ENCODE measurements around the gene IFT43. TPM values are rescaled to one million over a fixed set of nuclear protein-coding genes. Genes with fewer than 3 reads are reported as not detected.

The IFT43 gene
- total RNA-seq, 1 donor from 2014 or later: 30.4 TPM

DNA sequence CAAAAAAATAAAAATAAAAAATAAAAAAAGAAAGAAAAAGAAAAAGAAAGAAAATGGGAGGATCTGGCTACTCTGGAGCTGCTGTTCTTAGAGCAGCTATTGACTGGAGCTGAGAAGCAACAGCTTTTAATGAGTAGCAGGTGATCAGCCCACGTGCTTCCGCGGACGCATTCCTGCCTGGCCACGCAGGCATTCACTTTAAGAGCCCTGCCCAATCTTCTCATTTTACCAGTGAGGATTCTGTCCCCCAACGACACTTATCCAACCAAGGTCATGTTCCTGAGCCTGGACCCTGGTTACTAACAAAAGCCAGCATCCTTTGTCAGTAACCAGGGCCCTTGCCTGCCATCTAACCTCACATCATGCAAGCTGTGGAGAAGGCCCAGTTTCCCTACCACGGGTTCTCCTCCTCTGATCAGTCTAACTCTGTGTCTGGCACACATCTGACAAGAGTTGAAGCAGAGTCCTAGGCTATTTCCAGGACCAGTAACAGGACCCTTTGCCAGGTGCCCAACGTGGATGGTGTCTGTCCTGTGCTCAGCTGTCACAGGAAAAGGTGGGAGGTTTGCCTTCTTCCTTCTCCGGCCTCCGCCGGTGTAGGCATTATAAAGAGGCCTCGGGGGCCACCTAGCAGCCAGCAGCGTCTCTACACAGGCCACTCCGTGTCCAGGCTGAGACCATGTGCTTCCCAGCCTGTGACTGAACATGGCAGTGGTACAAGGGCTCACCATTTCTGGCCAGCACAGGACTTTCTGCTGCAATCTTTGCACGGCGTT lies 105.2 kb downstream of the IFT43 start:
- intact Hi-C loops (cut with DNase I): no loop called here
- ATAC-seq (peak; percentile 94), DNase-seq (ENCODE audit: missing footprints) (no peak)

DNA sequence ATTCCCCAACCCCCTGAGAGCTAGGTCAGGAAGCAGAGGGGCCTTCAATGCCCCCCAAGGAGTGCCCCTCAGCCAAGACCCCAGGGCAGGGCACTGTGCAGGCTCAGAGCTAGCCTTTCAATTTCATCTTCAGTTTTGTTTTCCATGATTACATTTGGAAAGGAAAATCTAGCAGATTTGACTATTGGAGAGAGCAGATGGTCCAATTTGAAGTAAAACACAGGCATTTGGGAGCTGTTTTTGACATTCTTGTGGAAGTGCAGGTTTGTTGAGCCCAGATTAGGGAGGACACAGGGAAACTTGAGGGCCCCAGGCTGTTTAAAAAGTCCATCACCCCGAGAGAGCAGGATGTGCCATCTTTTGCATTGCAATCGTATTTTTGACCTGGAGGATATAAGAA lies 107.5 kb downstream of the IFT43 start:
- DNase-seq (ENCODE audit: missing footprints): no peak
- intact Hi-C loops (cut with DNase I): no loop called here
- ATAC-seq: no peak

DNA sequence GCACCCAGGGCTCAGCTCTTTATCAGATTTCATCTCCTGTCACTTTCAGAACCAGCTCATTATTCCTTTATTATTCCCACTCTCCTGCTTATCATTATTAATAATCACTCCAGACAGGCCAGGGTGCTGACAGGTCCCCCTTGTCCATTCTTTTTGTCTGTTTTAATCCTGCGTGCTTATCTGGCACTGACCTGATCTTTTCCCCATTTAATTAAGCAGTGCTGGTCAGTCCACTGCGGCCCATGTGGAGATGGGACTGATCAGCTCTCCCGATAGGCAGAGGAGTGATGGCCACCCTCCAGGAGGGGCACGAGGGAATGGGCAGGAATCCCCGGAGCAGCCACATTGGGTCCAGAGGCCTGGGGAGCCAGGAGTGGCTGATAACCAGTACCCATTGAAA lies 110.7 kb downstream of the IFT43 start:
- DNase-seq (ENCODE audit: missing footprints) (no peak), ATAC-seq (no peak)

DNA sequence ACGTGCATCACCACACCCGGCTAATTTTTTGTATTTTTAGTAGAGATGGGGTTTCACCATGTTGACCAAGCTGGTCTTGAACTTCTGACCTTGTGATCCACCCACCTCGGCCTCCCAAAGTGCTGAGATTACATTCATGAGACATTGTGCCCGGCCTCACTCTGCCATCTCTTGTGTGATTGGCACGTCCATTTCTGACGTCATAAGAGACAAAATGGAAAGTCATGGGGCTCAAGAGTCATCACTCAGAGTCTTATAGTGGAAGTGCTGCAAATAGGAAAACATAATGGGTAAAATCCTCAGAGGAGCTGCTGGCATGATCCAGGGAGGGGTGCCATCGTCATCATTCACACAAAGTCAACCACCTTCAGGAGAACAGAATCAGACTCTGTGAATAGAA lies 112.0 kb downstream of the IFT43 start:
- no peak for ATAC-seq
- DNase-seq (ENCODE audit: missing footprints): no peak
- intact Hi-C loops (cut with DNase I): no loop called here

More for the DNA sequence above, 110.7 kb downstream of the IFT43 start:
- intact Hi-C loops (cut with DNase I): no loop called here

DNA sequence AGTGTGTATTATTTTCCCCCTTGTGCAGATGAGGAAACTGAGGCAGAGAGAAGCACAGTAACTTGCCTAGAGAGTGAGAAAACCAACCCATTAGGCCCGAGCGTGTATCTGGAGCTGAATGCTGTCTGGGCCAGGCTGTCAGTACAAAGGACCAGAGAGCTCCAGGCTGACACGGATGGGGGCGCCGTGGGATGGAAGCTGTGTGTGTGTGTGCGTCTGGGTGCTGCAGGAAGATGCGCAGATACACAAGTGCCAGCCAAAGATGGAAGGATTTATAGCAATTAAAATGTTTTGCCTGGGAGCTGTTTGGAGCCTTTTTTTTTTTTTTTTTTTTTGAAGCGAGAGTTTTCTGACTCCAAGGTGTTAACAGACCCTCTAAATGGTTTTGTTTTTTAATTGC lies 112.5 kb downstream of the IFT43 start:
- ATAC-seq (no peak), DNase-seq (ENCODE audit: missing footprints) (no peak)
- intact Hi-C loops (cut with DNase I): no loop called here

DNA sequence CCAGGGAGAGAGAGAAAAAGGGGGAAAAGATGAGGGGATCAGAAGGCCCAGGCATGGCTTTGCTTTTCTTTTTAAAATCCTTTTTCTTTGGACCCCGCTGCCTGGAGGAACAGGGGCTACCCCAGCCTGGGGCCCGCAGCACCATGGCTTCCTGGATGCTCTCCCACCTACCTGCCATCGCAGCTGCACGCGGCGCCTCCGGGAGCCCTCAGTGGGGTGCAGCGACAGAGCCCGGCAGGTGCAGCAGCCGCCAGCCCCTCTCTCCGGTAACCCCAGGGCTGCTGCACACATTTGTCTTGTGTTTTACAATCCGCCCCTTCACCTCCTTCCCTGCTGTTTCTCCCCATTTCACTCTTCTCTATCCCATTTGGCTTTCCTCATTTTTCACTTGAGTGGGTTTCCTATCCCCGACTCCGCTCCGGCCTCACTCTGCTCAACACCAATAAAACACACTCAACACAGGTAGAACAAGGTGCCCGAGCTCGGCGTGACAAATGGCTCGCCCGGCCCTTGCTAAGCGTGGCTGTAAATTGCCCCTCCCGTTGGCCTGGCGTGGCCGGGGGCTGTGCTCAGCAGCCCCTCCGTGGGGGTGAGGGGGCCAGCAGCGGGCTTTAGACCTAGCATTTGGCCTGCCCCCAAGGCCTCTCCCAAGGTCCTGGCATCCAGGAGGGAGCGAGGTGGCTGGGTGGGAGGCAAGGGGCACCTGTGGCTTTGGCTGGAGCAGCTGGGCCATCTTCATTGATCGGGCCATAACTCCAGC lies 113.5 kb downstream of the IFT43 start:
- no peak for DNase-seq (ENCODE audit: missing footprints)
- intact Hi-C loops (cut with DNase I): no loop called here
- ATAC-seq: no peak

DNA sequence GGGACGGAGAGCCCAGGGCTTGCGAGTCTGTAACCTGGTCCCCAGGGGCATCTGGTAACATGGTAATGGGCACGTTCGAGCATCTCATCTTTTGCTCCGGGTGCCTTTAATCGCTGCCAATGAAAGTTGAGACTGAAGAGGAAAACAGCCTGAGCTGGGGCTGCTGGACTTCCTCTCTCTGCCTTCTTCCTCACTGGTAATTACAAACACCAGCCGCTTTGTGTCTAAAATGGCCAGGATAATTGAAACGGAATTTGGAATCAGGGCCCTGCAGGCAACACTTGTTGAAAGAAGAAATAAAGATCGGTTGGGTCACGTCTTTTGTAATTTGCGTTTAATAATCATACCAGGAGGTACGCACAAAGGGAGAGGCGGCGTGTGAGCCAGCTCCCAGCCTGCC lies 114.7 kb downstream of the IFT43 start:
- no peak for DNase-seq (ENCODE audit: missing footprints)
- intact Hi-C loops (cut with DNase I): no loop called here
- ATAC-seq: no peak

DNA sequence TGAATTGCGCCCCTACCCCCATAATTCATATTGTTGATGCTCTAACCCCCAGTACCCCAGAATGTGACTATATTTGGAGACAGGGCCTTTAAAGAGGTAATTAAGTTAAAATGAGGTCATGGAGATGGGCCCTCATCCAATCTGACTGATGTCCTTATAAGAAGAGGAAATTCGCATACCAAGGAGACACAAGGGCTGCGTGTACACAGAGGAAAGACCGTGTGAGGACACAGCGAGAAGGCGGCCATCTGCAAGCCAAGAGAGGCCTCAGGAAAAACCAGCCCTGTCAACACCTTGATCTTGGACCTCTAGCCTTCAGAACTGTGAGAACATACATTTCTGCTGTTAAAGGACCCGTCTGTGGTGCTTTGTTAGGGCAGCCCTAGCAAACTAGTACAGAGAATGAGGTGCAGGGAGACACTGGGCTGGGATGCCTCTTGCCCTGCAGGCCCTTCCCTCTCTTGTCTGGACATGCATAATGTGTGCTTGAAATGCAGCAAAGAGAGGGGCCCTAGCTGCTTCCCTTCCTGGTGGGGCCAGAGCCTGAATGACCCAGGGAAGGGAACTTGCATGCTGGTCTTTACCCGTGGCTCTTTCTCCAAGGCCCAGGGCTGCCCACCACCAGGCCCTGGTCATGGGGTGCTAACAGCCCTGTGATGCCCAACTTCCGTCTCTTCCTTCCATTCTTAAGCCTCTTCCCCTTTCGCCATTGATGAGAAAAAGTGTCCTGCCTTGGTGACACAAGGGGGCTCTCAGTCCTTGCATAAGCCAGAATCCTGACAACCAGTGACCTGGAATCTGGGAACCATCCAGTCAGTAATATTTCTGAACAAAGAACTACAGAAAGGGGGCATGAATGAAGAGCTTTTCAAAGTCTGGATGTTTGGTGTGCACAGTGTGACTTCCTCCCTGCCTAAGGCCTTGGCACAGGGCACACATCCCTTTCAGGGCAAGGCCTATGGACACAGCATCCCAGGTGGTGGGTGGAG lies 116.1 kb downstream of the IFT43 start:
- no peak for ATAC-seq
- intact Hi-C loops (cut with DNase I): no loop called here

DNA sequence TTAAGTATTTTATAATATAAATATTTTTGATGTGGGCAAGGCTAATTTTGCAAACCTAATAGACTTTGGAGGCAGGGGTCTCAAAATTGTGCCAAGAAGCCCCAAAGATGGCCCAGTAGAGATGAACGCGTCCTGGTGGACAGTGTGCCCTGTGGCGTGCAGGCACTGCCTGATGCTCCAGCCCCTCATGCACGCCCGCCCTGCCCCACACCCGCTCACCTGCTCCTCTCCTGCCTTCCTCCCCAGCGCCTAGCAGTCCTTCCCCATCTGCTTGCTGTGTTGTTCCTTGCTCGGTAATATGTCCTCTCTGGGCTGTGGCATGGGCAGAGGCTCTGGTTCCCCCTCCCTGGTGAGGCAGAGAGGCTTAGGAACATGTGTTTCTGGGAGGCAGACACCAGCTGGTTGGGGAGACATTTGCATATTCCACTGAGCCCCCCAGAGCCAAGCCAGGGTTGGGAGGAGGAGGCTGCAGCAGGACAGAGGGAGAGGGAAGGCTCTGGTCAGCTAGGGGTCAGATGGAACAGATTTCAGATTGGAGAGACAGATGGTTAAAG lies 119.3 kb downstream of the IFT43 start:
- DNase-seq (ENCODE audit: missing footprints) (no peak), ATAC-seq (no peak)
- intact Hi-C loops (cut with DNase I): no loop called here

More for the DNA sequence above, 116.1 kb downstream of the IFT43 start:
- DNase-seq (ENCODE audit: missing footprints): no peak

DNA sequence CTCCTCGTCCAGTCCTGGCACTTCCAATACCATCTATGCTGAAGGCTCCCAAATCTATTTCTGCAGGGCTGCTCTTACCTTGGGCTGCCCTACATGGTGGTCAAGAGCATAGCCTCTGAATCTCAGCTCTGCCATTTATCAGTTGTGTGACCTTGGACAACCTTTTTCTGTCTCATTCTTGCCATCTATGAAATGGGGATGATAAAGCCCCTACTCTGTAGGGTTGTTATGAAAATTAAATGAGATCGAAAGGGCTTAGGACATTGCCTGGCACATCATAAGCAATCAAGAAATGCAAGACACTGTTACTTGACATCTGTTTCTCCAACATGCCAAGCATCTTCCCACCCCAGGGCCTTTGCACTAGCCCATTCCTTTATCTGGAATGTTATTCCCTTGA lies 120.6 kb downstream of the IFT43 start:
- no peak for ATAC-seq
- DNase-seq (ENCODE audit: missing footprints): no peak
- intact Hi-C loops (cut with DNase I): no loop called here

DNA sequence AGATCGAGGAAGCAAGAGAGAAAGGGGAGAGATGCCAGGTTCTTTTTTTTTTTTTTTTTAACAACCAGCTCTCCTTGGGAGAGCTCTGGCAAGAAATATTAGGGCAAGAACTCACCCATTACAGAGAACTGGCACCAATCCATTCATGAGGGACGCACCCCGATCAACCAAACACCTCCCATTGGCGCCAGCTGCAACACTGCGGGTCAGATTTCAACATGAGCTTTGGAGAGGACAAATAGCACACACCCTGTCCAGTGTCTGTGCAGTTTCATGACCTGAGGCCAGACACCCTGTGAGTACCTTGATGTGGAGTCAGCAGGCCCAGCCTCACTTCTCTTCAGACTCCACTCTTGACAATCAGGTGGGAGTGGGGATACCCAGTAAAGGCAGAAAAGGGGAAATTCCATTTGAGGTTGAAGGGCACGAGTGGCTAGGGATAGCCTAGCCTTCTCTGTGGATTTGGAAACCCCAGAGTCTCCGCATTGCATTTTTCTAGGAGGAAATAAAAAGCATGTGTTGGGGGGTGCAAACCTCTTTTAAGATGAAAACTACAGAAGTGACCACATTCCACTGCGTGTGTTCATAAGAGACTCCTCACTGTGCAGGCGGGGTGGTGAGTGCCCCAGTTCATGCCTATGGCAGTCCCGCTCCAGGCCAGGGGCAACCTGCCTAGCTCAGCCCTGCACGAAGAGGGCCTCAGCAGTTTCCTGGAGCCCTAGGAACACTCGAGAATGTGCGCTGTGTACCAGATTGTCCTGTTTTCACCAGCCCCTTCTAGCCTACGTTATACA lies 123.7 kb downstream of the IFT43 start:
- no peak for ATAC-seq
- intact Hi-C loops (cut with DNase I): no loop called here
- DNase-seq (ENCODE audit: missing footprints): no peak

DNA sequence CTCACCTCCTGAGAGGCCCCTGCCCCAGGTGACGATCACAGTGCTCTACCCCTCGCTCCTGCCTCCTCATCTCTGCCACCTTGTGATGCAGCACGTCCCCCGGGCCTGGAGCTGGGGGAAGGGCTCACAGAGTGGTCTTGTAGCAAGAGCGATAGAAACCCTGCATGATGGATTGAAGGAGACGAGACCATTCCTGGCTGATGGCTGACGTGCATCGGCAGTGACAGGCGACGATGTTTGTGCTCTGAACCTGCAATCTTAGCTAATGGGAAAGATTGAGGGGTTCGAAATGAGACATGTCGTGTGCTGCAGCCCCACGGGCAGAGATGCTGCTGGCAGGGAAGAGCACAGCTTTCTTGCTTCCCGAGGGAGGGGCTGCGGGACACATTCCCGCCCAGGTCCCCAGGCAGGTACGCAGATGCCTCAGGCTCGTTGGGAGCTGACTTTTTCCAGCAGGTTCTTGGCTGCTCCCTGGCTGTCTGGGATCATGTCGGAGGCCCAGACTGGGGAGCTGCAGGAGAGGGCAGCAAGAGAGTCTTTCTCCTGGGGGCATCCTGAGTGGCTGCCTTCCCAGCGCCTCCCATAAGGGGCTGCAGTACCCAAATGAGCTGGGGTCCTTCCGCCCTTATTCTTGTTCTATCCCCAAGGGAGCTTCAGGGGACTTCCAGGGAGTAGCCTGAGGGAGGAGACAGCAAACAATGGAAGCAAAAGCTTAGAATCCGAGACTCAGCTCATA lies 127.5 kb downstream of the IFT43 start:
- intact Hi-C loops (cut with DNase I): no loop called here
- ATAC-seq (no peak), DNase-seq (ENCODE audit: missing footprints) (no peak)

DNA sequence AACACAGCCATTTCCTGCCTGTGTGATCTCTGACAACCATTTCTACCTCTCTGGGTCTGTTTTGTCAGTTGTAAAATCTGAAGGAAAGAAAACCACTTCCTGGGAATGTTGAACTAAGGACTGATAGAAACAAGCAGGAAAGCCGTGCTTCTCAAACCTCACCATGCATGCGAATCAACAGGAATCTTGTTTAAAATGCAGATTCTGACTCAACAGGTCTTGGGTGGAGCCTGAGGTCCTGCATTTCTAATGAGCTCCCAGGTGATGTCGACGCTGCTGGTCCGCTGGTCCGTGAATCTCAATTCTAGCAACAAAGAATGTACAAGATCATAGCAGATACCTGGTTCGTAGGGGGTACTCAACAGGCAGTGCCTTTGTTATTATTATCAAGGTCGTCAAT lies 128.1 kb downstream of the IFT43 start:
- ATAC-seq (no peak), DNase-seq (ENCODE audit: missing footprints) (no peak)
- intact Hi-C loops (cut with DNase I): no loop called here

DNA sequence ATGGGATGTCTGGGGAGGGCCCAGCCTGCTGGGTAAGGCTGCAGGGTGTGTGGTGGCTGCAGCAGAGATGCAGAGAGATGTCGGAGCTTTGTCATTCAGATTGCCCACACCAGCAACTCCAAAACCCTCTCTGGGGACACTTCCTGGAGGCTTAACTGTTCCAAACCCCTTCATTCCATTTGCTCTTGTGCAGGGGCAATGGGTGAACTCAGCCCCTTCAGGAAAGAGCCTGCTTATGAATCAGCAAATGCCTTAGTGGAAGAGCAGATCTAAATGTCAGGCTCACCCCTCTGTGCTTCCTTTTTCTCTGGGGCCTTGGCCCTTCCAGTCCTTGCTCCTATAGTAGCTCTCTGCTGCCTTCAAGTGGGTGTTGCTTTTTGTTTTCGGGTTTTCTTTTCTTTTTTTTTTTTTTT lies 129.5 kb downstream of the IFT43 start:
- DNase-seq (ENCODE audit: missing footprints): no peak
- intact Hi-C loops (cut with DNase I): no loop called here
- no peak for ATAC-seq

DNA sequence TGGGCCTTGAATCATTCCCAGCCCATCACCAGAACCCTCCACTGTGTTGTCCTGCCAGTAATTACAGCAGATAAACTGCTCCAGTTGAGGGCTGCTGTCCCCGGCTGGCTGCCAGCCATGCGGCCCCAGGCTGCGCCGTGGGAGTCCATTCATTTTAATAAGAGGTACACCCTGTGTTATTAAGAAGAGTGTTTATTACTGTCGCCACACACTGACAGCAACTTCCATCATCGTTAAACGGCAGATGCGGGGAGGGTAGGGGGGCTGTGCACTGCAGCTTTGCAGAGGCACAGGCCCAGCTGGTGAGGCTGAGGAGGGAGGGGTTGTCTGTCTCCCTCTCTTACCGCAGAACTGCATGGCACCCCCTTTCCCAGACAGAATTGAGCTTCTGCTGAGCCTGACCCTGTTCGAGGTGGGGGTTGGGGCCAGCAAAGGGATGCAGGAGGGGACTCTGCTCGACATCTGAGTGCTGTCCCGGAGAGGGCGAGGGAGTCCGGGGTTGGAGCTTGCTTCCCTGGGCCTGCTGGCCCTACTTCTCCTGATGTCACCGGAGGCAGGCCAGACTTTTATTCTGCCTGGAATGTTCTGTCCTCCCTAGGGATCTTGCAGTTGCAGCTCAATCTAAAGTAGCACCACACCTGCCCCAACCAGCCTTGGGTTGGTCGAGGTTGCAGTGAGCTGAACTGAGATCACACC lies 132.4 kb downstream of the IFT43 start:
- ATAC-seq (no peak), DNase-seq (ENCODE audit: missing footprints) (no peak)
- intact Hi-C loops (cut with DNase I): no loop called here

DNA sequence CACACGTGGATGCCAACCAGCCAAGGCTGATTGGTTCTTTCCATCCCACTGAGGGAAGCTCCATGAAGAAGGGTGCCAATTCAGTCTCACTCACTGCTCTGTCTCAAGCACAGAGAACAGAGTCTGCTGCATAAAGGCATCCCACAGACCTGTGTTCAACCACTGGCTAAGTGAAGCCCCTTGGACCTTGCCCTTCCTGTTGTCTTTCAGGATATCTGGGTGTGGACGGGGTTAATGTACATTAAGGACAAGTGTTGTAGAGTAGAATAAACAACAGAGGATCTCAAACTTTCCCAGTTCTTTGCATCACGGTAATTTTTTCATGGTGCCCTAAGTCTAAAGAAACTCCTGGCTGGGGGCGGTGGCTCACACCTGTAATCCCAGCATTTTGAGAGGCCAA lies 133.0 kb downstream of the IFT43 start:
- intact Hi-C loops (cut with DNase I): no loop called here
- ATAC-seq: no peak
- DNase-seq (ENCODE audit: missing footprints): no peak

All from Right ventricle myocardium inferior (tissue), 1 donor.